Activated CD4-positive, alpha-beta T cell treated with anti-CD3 and anti-CD28 coated beads, Interleukin-2, amount 10 ng/mL, durations not matched to agents 24 days and 14 days (primary cell): ENCODE results near the gene NRG2. TPM values are rescaled to one million over a fixed set of nuclear protein-coding genes. Genes with fewer than 3 reads are reported as not detected.
A peak's percentile ranks its signal among the peaks of the same experiment; 100 is the strongest.

Experiments
- DNase-seq: peaks from one replicate; pipeline ENCODE4 v3.0.0; 2022
- H3K27ac Mint-ChIP-seq: one replicate; pipeline ENCODE4 v1.8.0; 2022; ENCODE audit warnings: mild to moderate bottlenecking, mixed read lengths
- H3K27me3 Mint-ChIP-seq: one replicate; pipeline ENCODE4 v1.8.0; 2022; ENCODE audit warnings: mixed read lengths
- H3K36me3 Mint-ChIP-seq: one replicate; pipeline ENCODE4 v1.8.0; 2022; ENCODE audit warnings: low read depth, mild to moderate bottlenecking, mixed read lengths
- H3K4me1 Mint-ChIP-seq: one replicate; pipeline ENCODE4 v1.8.0; 2021; ENCODE audit warnings: mixed read lengths
- H3K4me3 Mint-ChIP-seq: one replicate; pipeline ENCODE4 v1.8.0; 2022; ENCODE audit warnings: mild to moderate bottlenecking, moderate library complexity, mixed read lengths
- H3K9me3 Mint-ChIP-seq: one replicate; pipeline ENCODE4 v1.8.0; 2021; ENCODE audit warnings: mixed read lengths
- intact Hi-C: fragments of 100-400 bp; cut with micrococcal nuclease; formaldehyde crosslinking; loops from one replicate; pipeline ENCODE4 v1.15.1; 2023
- total RNA-seq: library from RNA; stranded (reverse); gene quantifications from 2 replicates; pipeline ENCODE4 v1.2.3, GENCODE V29; 2022

The NRG2 gene
- total RNA-seq, result 0.07 TPM in 2 replicates

- H3K36me3 Mint-ChIP-seq, result no peaks in the 10 kb centered on the region
- no peak within 1 kb of the TSS for H3K27ac Mint-ChIP-seq
- peak; percentile 78 for DNase-seq
- intact Hi-C loops, result no loop called here
- H3K27me3 Mint-ChIP-seq, result peaks cover 66% of the 10 kb centered on the region
- peaks cover 10% of the 10 kb centered on the region for H3K4me1 Mint-ChIP-seq
- peak within 1 kb of the TSS; percentile 73 for H3K4me3 Mint-ChIP-seq
- no peaks in the 10 kb centered on the region for H3K9me3 Mint-ChIP-seq
Observed at GRCh38 chr5:140042643-140043507, at the start of gene NRG2. NRG2 (minus strand) TSS chr5:140043299.

- no peak overlapping the region for H3K4me3 Mint-ChIP-seq
- peaks cover 41% of the 10 kb centered on the region for H3K27me3 Mint-ChIP-seq
- no peak for DNase-seq
- intact Hi-C loops, result no loop called here
- H3K36me3 Mint-ChIP-seq, result no peaks in the 10 kb centered on the region
- H3K4me1 Mint-ChIP-seq, result no peaks in the 10 kb centered on the region
- no peak overlapping the region for H3K27ac Mint-ChIP-seq
- peaks cover 9% of the 10 kb centered on the region for H3K9me3 Mint-ChIP-seq
Observed at GRCh38 chr5:140090251-140090650, 47.2 kb upstream of the NRG2 start.

- intact Hi-C loops, result no loop called here
Observed at GRCh38 chr5:140084541-140084940, 41.4 kb upstream of the NRG2 start.

GRCh38 chr5:140083650-140084049, 40.6 kb upstream of the NRG2 start:
- no peaks in the 10 kb centered on the region for H3K4me1 Mint-ChIP-seq
- H3K27me3 Mint-ChIP-seq, result peaks cover 42% of the 10 kb centered on the region
- intact Hi-C loops, result no loop called here
- no peak overlapping the region for H3K27ac Mint-ChIP-seq
- DNase-seq, result no peak
- no peaks in the 10 kb centered on the region for H3K36me3 Mint-ChIP-seq
- H3K9me3 Mint-ChIP-seq, result no peaks in the 10 kb centered on the region
- H3K4me3 Mint-ChIP-seq, result no peak overlapping the region

More at GRCh38 chr5:140084541-140084940, 41.4 kb upstream of the NRG2 start:
- Mint-ChIP-seq H3K9me3 (no peaks in the 10 kb centered on the region), H3K36me3 (no peaks in the 10 kb centered on the region), H3K27ac (no peak overlapping the region), H3K4me1 (no peaks in the 10 kb centered on the region), H3K27me3 (peaks cover 46% of the 10 kb centered on the region), H3K4me3 (no peak overlapping the region)
- no peak for DNase-seq

- no peaks in the 10 kb centered on the region for H3K36me3 Mint-ChIP-seq
- peaks cover 42% of the 10 kb centered on the region for H3K27me3 Mint-ChIP-seq
- H3K4me3 Mint-ChIP-seq, result no peak overlapping the region
- H3K9me3 Mint-ChIP-seq, result no peaks in the 10 kb centered on the region
- no peaks in the 10 kb centered on the region for H3K4me1 Mint-ChIP-seq
- H3K27ac Mint-ChIP-seq, result no peak overlapping the region
- no peak for DNase-seq
- intact Hi-C loops, result no loop called here
Observed at GRCh38 chr5:140083120-140083519, 40.0 kb upstream of the NRG2 start.

- DNase-seq, result no peak
- Mint-ChIP-seq H3K4me1 (peaks cover 2% of the 10 kb centered on the region), H3K36me3 (no peaks in the 10 kb centered on the region), H3K4me3 (no peak overlapping the region), H3K27ac (no peak overlapping the region), H3K9me3 (no peaks in the 10 kb centered on the region), H3K27me3 (peaks cover 28% of the 10 kb centered on the region)
- intact Hi-C loops, result loop anchor here (10.0 kb wide), 1 partner anchor 278 kb away; no protein-coding TSS in a partner anchor
Observed at GRCh38 chr5:140076788-140077187, 33.7 kb upstream of the NRG2 start.

DNA sequence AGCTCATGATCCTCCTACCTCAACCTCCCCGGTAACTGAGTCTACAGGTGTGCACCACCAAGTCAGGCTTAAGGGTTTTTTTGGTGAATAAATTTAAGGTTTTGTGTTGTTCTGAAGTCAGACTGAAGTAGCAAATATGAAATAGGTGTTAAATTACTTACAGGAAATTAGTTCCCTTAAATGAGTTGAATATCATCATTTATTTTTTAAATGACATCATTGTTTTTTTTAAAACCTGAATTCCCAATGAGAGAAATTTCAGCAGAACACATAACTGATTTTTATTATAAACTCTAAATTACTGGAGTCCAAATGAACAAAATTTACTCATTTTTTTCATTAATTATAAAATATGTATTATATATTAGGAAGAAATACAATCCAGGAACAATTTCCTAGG, 33.0 kb upstream of the NRG2 start:
- DNase-seq, result no peak
- H3K4me3 Mint-ChIP-seq, result no peak overlapping the region
- H3K36me3 Mint-ChIP-seq, result no peaks in the 10 kb centered on the region
- no peak overlapping the region for H3K27ac Mint-ChIP-seq
- peaks cover 2% of the 10 kb centered on the region for H3K4me1 Mint-ChIP-seq
- H3K9me3 Mint-ChIP-seq, result no peaks in the 10 kb centered on the region
- peaks cover 31% of the 10 kb centered on the region for H3K27me3 Mint-ChIP-seq
- intact Hi-C loops, result loop anchor here (10.0 kb wide), 1 partner anchor 279 kb away; no protein-coding TSS in a partner anchor

DNA sequence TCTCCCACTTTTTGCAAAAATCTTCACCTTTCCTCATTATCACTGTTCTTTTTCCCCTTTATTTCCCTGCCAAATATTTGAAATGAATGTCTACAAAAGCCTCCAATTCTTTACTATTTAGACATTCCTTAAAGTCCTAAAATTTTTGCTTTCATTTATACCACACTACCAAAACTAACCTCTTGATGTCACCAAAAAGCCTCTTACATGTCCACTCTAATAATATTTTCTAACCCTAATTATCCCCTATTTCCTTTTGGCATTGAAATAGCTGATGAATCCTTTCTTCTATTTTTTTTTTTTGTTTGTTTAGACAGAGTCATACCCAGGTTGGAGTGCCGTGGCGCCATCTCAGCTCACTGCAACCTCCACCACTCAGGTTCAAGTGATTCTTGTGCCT, 32.3 kb upstream of the NRG2 start:
- H3K9me3 Mint-ChIP-seq, result no peaks in the 10 kb centered on the region
- DNase-seq, result no peak
- H3K36me3 Mint-ChIP-seq, result no peaks in the 10 kb centered on the region
- intact Hi-C loops, result loop anchor here (10.0 kb wide), 1 partner anchor 279 kb away; no protein-coding TSS in a partner anchor
- H3K27ac Mint-ChIP-seq, result no peak overlapping the region
- peaks cover 33% of the 10 kb centered on the region for H3K27me3 Mint-ChIP-seq
- no peak overlapping the region for H3K4me3 Mint-ChIP-seq
- H3K4me1 Mint-ChIP-seq, result peaks cover 2% of the 10 kb centered on the region

- H3K36me3 Mint-ChIP-seq, result no peaks in the 10 kb centered on the region
- no peak for DNase-seq
- H3K4me3 Mint-ChIP-seq, result no peak overlapping the region
- peaks cover 2% of the 10 kb centered on the region for H3K4me1 Mint-ChIP-seq
- no peak overlapping the region for H3K27ac Mint-ChIP-seq
- intact Hi-C loops, result loop anchor here (1.0 to 10.0 kb wide), 3 partner anchors 71 to 282 kb away; no protein-coding TSS in a partner anchor
- H3K9me3 Mint-ChIP-seq, result no peaks in the 10 kb centered on the region
- H3K27me3 Mint-ChIP-seq, result peaks cover 43% of the 10 kb centered on the region
Observed at GRCh38 chr5:140073296-140073695, 30.2 kb upstream of the NRG2 start.

DNA sequence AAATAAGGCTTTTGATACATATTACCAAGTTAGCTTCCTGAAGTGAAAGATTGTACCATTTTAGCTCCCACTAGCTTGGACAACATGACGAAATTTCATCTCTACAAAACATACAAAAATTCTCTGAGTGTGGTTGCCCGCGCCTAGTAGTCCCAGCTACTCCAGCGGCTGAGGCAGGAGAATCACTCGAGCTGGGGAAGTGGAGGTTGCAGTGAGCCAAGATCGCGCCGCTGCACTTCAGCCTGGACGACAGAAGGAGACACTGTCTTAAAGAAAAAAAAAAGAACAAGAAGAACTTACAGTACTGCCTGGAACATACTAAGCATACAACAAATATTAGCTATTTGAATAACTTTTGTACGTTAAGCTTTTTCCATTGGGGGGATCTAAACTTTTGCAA, 29.7 kb upstream of the NRG2 start:
- no peak overlapping the region for H3K4me3 Mint-ChIP-seq
- intact Hi-C loops, result loop anchor here (1.0 to 10.0 kb wide), 3 partner anchors 71 to 282 kb away; no protein-coding TSS in a partner anchor
- H3K4me1 Mint-ChIP-seq, result peaks cover 2% of the 10 kb centered on the region
- no peaks in the 10 kb centered on the region for H3K36me3 Mint-ChIP-seq
- no peak overlapping the region for H3K27ac Mint-ChIP-seq
- no peaks in the 10 kb centered on the region for H3K9me3 Mint-ChIP-seq
- DNase-seq, result no peak
- H3K27me3 Mint-ChIP-seq, result peaks cover 44% of the 10 kb centered on the region

- intact Hi-C loops, result no loop called here
- H3K4me3 Mint-ChIP-seq, result no peak overlapping the region
- H3K27me3 Mint-ChIP-seq, result peaks cover 20% of the 10 kb centered on the region
- no peaks in the 10 kb centered on the region for H3K4me1 Mint-ChIP-seq
- H3K27ac Mint-ChIP-seq, result no peak overlapping the region
- H3K36me3 Mint-ChIP-seq, result no peaks in the 10 kb centered on the region
- no peaks in the 10 kb centered on the region for H3K9me3 Mint-ChIP-seq
- DNase-seq, result no peak
Observed at GRCh38 chr5:140060816-140061215, 17.7 kb upstream of the NRG2 start.

DNA sequence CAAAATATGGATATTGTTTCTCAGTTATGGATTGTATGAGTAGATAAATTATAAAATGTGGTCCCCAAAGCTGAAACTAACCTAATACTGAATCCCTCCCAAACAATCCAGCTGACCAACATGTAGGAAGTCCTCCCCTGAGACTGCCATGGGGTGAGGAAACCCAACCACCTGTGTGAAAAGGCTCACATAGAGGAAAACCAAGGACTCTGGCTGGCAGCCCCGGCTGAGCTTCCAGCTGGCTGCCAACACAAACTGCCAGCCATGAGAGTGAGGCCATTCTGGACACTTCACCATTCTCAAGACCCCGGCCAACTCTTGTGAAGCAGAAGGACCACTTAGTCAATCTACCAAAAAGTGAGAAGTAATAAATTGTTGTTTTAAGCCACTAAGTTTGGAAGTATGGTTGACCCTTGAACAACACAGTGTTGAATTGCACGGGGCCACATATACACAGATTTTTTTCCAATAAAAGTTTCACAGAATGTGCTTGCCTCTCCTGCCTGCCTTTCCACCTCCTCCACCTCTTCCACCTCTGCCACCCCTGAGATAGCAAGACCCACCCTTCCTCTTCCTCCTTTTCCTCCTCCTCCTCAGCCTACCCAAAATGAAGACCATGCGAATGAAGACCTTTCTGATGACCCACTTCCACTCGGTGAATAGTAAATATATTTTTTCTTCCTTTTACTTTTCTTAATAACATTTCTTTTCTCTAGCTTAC, 15.3 kb upstream of the NRG2 start:
- H3K27me3 Mint-ChIP-seq, result peaks cover 15% of the 10 kb centered on the region
- H3K4me1 Mint-ChIP-seq, result no peaks in the 10 kb centered on the region
- no peak for DNase-seq
- H3K9me3 Mint-ChIP-seq, result no peaks in the 10 kb centered on the region
- no peak overlapping the region for H3K4me3 Mint-ChIP-seq
- intact Hi-C loops, result no loop called here
- no peak overlapping the region for H3K27ac Mint-ChIP-seq
- H3K36me3 Mint-ChIP-seq, result no peaks in the 10 kb centered on the region

DNA sequence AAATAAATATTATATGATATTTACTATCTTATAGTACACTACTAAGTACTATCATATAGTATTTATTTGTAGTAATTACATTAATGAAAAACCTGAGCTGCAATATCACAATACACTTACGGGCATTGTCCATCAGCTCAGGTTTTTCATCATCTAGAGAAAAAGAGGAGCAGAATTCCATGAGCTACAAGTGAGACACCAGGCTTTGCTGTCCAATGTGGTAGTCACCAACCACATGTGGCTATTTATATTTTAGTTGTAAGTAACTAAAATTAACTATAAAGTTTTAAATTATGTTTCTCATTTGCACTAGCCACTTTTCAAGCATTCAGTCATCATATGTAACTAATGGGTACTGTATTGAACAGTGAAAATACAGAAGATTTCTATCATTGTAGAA, 13.8 kb upstream of the NRG2 start:
- intact Hi-C loops, result no loop called here
- H3K4me1 Mint-ChIP-seq, result no peaks in the 10 kb centered on the region
- H3K9me3 Mint-ChIP-seq, result no peaks in the 10 kb centered on the region
- no peak for DNase-seq
- no peak overlapping the region for H3K27ac Mint-ChIP-seq
- no peaks in the 10 kb centered on the region for H3K36me3 Mint-ChIP-seq
- H3K4me3 Mint-ChIP-seq, result no peak overlapping the region
- peaks cover 10% of the 10 kb centered on the region for H3K27me3 Mint-ChIP-seq

GRCh38 chr5:140055152-140055551, 12.1 kb upstream of the NRG2 start:
- no peak for DNase-seq
- intact Hi-C loops, result no loop called here
- Mint-ChIP-seq H3K36me3 (no peaks in the 10 kb centered on the region), H3K4me3 (no peak overlapping the region), H3K27ac (no peak overlapping the region), H3K27me3 (peaks cover 12% of the 10 kb centered on the region), H3K4me1 (no peaks in the 10 kb centered on the region), H3K9me3 (no peaks in the 10 kb centered on the region)
